Measurements from ENCODE around the gene CYP2D6.

Gene CYP2D6

DNA sequence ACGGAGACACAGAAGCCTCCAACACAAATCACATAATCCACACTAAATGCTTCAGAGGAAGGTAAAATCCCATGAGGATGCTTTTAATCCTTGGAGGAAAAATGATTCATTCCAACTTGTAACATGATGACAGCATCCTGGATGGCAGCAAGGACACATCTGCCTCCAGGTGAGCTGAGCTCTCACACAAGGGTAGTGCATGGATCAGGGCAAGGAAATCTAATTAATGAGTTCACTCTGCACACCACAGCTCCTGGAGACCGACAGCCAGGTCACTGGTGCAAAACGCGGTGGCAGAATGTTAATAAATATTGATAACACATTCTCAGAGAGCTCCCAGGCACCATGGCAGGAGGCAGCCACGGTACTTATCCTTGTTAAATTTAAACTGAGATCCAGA is 40.3 kb upstream of the CYP2D6 start:
- Histone ChIP-seq H3K9ac (ENCODE audit: low read depth, low read length) (no peak overlapping the region), H3K27me3 (ENCODE audit: control insufficient read depth, insufficient read depth, low read length) (no peaks in the 10 kb centered on the region), H3K4me3 (ENCODE audit: low read depth, low read length) (no peak overlapping the region), H3K36me3 (ENCODE audit: control insufficient read depth, insufficient read depth, low read length) (peaks cover 14% of the 10 kb centered on the region), H3K27ac (ENCODE audit: low read depth, low read length) (no peak overlapping the region), H3K9me3 (ENCODE audit: control insufficient read depth, insufficient read depth, low read length) (no peaks in the 10 kb centered on the region), H3K4me1 (ENCODE audit: control insufficient read depth, insufficient read depth, low read length) (no peaks in the 10 kb centered on the region)

DNA sequence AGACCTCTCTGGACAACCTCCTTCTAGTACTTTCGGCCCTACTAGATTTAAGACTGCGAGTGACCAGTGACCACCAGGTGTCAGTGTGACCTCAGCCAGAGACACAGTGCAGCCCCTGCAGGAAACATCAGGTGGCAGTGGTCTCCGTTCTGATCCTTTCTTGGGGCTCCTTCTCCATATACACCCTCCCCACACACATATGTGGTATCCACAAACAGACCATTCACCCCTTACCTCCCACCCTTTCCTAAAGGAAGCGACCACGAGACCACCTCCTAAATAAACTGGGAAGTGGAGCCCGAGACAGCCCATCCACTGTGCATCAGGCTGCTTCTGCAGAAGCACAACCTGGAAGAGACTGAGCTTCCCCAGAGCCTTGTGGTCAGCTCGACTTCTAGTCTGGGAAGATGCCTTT is 38.5 kb upstream of the CYP2D6 start:
- Histone ChIP-seq H3K9ac (ENCODE audit: low read depth, low read length) (no peak overlapping the region), H3K36me3 (ENCODE audit: control insufficient read depth, insufficient read depth, low read length) (peaks cover 25% of the 10 kb centered on the region), H3K27ac (ENCODE audit: low read depth, low read length) (no peak overlapping the region), H3K4me1 (ENCODE audit: control insufficient read depth, insufficient read depth, low read length) (no peaks in the 10 kb centered on the region), H3K9me3 (ENCODE audit: control insufficient read depth, insufficient read depth, low read length) (no peaks in the 10 kb centered on the region), H3K27me3 (ENCODE audit: control insufficient read depth, insufficient read depth, low read length) (no peaks in the 10 kb centered on the region), H3K4me3 (ENCODE audit: low read depth, low read length) (no peak overlapping the region)

DNA sequence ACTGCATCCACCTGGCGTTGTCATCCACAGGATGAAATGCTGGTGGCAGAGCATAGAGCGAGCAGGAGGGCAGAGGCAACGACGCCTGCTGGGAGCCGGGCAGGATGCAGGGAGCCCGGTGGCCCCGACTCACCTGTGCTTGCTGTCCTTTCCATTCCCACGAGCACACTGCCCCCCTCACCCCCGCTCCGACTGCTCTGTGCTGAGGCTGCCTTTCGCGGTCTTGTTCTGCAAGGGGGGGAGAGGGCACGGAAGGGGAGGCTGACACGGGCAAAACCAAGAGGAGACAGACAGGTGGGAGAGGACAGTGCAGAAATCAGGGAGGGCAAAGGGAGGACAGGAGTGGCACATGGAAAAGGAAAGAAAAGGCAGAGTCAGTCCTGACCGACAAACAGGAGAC is 37.9 kb upstream of the CYP2D6 start:
- no peaks in the 10 kb centered on the region for H3K27me3 ChIP-seq (ENCODE audit: control insufficient read depth, insufficient read depth, low read length)
- H3K36me3 ChIP-seq (ENCODE audit: control insufficient read depth, insufficient read depth, low read length), result peaks cover 25% of the 10 kb centered on the region
- no peaks in the 10 kb centered on the region for H3K9me3 ChIP-seq (ENCODE audit: control insufficient read depth, insufficient read depth, low read length)
- H3K4me3 ChIP-seq (ENCODE audit: low read depth, low read length), result no peak overlapping the region
- H3K4me1 ChIP-seq (ENCODE audit: control insufficient read depth, insufficient read depth, low read length), result no peaks in the 10 kb centered on the region
- H3K9ac ChIP-seq (ENCODE audit: low read depth, low read length), result no peak overlapping the region
- H3K27ac ChIP-seq (ENCODE audit: low read depth, low read length), result no peak overlapping the region

DNA sequence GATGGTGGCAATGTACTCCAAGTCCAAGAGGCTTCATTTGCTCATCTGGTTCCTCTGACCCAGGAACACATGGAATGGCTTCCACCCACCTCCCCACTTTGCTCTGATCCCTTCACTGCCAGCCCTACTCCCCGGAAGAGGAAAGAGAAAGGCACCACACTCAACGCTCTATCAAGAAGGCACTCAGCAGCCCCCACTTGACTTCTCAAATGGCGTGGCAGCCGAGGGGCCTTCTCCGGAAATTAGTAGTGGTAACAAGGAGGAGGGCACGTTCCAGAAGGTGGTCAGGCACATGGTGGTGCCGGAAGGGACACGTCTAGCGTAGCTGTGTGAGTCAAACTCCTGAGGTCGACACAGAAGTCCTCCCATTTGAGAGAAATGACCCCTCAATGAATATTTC is 36.5 kb upstream of the CYP2D6 start:
- Histone ChIP-seq H3K9ac (ENCODE audit: low read depth, low read length) (no peak overlapping the region), H3K9me3 (ENCODE audit: control insufficient read depth, insufficient read depth, low read length) (no peaks in the 10 kb centered on the region), H3K4me1 (ENCODE audit: control insufficient read depth, insufficient read depth, low read length) (no peaks in the 10 kb centered on the region), H3K27me3 (ENCODE audit: control insufficient read depth, insufficient read depth, low read length) (no peaks in the 10 kb centered on the region), H3K36me3 (ENCODE audit: control insufficient read depth, insufficient read depth, low read length) (peaks cover 30% of the 10 kb centered on the region), H3K27ac (ENCODE audit: low read depth, low read length) (no peak overlapping the region), H3K4me3 (ENCODE audit: low read depth, low read length) (no peak overlapping the region)

DNA sequence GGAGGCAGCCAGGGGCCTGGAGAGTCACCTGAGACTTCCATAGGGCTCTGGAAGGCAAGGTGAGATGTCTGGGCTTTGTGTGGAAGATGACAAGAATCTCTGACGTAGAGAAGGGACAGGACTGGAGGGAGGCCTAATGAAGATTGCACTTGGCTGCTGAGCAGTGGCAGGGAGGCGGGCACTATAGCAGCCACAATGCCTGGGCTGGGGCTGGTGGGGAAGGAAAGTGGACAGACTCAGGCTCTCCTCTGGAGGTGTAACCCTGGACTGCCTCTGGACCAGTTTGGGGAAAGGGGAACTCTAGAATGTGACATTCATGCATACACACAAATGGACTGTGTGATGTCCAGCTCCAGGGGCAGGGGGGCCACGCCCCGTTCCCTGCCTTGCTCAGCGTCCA is 34.3 kb upstream of the CYP2D6 start:
- no peak overlapping the region for H3K27ac ChIP-seq (ENCODE audit: low read depth, low read length)
- H3K4me3 ChIP-seq (ENCODE audit: low read depth, low read length), result no peak overlapping the region
- H3K9ac ChIP-seq (ENCODE audit: low read depth, low read length), result no peak overlapping the region
- H3K36me3 ChIP-seq (ENCODE audit: control insufficient read depth, insufficient read depth, low read length), result peaks cover 32% of the 10 kb centered on the region
- no peaks in the 10 kb centered on the region for H3K4me1 ChIP-seq (ENCODE audit: control insufficient read depth, insufficient read depth, low read length)
- no peaks in the 10 kb centered on the region for H3K9me3 ChIP-seq (ENCODE audit: control insufficient read depth, insufficient read depth, low read length)
- no peaks in the 10 kb centered on the region for H3K27me3 ChIP-seq (ENCODE audit: control insufficient read depth, insufficient read depth, low read length)

DNA sequence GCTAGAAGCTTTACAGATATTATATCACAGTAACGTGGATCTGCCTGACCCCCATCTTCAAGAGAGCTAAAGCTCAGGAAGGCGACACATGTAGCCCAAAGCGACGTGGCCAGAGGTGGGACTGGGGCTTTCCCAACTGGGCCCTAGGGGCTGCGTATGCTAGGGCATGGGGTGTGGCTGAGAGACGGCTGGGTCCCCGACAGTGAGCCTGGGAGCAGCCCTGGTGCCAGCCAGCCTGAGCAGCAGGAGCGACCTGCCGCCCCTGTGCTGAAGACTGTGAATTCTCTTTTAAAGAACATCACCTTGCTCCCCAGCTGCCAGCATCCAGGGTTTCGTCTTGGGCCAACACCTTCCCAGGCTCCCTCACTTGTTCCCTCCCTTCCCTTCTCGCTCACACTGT is 32.9 kb upstream of the CYP2D6 start:
- Histone ChIP-seq H3K9me3 (ENCODE audit: control insufficient read depth, insufficient read depth, low read length) (no peaks in the 10 kb centered on the region), H3K27me3 (ENCODE audit: control insufficient read depth, insufficient read depth, low read length) (no peaks in the 10 kb centered on the region), H3K4me3 (ENCODE audit: low read depth, low read length) (no peak overlapping the region), H3K27ac (ENCODE audit: low read depth, low read length) (no peak overlapping the region), H3K4me1 (ENCODE audit: control insufficient read depth, insufficient read depth, low read length) (no peaks in the 10 kb centered on the region), H3K9ac (ENCODE audit: low read depth, low read length) (no peak overlapping the region), H3K36me3 (ENCODE audit: control insufficient read depth, insufficient read depth, low read length) (peaks cover 30% of the 10 kb centered on the region)

DNA sequence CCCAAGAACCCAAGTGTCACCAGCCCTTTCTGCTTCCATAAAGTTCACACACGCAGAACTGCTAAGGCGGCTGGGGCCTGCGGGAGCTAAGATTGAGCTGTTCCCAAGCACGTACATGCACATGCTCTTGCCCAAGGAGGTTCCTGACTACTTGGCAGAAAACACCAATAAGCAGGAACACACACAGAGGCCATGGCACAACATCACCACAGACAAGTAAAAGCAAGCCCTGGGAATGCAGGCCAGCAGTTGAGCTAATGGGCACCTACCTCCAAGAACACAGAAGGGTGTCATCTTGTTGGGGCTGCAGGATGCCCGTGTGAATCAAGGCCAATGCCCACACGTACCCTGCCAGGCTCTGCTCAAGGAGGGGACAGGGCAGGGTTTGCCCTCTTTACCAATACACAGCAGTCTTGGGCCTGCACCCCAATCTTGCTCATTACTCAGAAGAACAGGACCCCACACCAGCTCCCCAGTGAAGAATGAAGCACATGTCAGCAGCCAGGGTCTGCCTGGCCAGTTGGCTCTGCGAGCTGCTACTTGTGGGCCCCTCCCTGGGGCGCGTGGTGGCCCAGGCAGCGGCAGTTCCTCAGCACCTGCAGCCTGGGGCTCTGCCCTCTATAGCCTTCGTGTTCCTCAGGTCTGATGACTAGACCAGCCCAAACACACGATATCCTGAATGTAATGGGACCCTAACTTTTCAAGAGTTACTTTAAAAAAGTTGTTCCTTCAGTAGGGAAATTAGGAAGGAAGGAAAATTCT is 32.3 kb upstream of the CYP2D6 start:
- H3K27ac ChIP-seq (ENCODE audit: low read depth, low read length), result no peak overlapping the region
- peaks cover 25% of the 10 kb centered on the region for H3K36me3 ChIP-seq (ENCODE audit: control insufficient read depth, insufficient read depth, low read length)
- H3K9me3 ChIP-seq (ENCODE audit: control insufficient read depth, insufficient read depth, low read length), result no peaks in the 10 kb centered on the region
- H3K9ac ChIP-seq (ENCODE audit: low read depth, low read length), result no peak overlapping the region
- H3K27me3 ChIP-seq (ENCODE audit: control insufficient read depth, insufficient read depth, low read length), result no peaks in the 10 kb centered on the region
- no peak overlapping the region for H3K4me3 ChIP-seq (ENCODE audit: low read depth, low read length)
- no peaks in the 10 kb centered on the region for H3K4me1 ChIP-seq (ENCODE audit: control insufficient read depth, insufficient read depth, low read length)

DNA sequence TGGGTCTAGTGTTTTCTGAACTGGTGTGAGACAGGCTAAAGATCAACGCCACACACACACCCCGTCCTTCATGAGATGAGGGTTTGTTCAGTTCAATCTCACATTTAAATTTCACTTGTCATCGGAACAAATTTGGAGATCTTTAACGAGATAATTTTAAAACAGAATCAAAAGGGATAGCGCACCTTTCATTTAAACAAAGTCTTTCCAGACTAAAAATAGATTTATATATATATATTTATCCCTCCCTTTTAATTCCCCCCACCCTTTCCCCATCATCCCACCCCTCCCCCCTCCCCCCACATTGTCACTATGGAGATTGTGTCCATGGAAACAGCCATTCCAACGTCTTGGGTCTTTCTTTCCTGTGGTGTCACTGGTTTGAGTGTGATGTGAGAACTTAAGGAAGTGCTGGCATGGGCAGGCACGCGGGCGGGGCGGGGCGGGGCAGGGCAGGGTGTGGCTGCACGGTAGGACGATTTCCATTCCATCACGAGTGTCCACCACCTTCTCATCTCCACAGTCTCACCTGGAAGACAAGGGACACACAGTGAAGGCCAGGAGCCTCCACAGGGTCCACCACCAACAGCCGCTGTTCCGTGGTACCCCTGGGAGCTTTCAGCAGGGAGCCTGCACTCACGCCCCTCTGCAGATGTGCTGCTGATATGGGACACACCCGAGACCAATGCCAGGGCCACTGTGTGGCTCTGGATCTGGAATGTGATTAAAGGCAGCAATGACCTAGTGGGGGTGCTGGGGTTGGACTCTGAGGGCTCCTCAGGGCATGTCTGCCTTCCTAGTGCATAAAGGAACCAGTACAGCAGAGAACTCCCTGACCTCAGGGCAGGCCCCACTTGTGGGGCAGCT is 30.5 kb upstream of the CYP2D6 start:
- H3K27me3 ChIP-seq (ENCODE audit: control insufficient read depth, insufficient read depth, low read length), result no peaks in the 10 kb centered on the region
- H3K4me3 ChIP-seq (ENCODE audit: low read depth, low read length), result no peak overlapping the region
- no peak overlapping the region for H3K9ac ChIP-seq (ENCODE audit: low read depth, low read length)
- H3K36me3 ChIP-seq (ENCODE audit: control insufficient read depth, insufficient read depth, low read length), result peaks cover 19% of the 10 kb centered on the region
- H3K27ac ChIP-seq (ENCODE audit: low read depth, low read length), result no peak overlapping the region
- H3K4me1 ChIP-seq (ENCODE audit: control insufficient read depth, insufficient read depth, low read length), result no peaks in the 10 kb centered on the region
- H3K9me3 ChIP-seq (ENCODE audit: control insufficient read depth, insufficient read depth, low read length), result no peaks in the 10 kb centered on the region

DNA sequence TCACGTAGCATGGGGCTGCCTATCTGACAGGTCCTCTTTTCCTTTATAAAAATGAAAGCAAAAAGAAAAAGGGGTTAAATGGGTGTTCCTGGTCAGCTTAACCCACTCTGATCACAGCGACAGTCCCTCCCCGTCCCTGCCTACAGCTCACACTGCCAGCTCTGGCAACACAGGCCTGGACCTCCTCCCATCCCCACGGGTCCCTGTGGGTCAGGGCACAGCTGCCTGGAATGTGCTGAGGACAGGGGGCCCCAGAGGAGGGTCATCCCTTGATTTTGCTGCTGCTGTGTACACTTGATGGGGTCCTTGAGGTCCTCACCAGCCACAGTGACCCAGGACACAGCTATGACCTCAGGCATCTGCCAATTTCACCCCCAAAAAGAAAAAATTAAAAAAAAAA is 29.6 kb upstream of the CYP2D6 start:
- H3K9me3 ChIP-seq (ENCODE audit: control insufficient read depth, insufficient read depth, low read length), result no peaks in the 10 kb centered on the region
- H3K4me3 ChIP-seq (ENCODE audit: low read depth, low read length), result no peak overlapping the region
- no peak overlapping the region for H3K9ac ChIP-seq (ENCODE audit: low read depth, low read length)
- H3K4me1 ChIP-seq (ENCODE audit: control insufficient read depth, insufficient read depth, low read length), result no peaks in the 10 kb centered on the region
- H3K27ac ChIP-seq (ENCODE audit: low read depth, low read length), result no peak overlapping the region
- H3K27me3 ChIP-seq (ENCODE audit: control insufficient read depth, insufficient read depth, low read length), result no peaks in the 10 kb centered on the region
- peaks cover 15% of the 10 kb centered on the region for H3K36me3 ChIP-seq (ENCODE audit: control insufficient read depth, insufficient read depth, low read length)

DNA sequence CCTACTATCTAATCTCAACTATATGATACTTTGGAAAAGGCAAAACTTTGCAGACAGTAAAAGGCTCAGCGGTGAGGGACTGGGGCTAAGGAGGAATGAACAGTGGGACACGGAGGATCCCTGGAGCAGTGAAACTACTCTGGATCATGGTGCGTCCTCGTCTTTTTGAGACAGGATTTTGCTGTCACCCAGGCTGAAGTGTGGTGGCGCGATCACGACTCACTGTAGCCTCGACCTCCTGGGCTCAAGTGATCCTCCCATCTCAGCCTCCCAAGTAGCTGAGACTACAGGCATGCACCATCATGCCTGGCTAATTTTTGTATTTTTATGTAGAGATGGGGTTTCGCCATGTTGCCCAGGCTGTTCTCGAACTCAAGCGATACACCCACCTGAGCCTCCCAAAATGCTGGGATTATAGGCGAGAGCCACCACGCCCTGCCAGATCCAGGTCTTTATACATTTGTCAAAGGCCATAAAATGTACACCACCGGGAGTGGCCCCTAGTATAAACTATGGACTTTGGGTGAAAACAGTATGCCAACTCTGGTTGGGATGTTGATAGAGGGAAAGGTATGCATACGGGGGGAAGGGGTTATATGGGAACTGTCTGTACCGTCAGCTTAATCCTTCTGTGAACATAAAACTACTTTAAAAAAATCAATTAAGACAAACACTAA is 28.0 kb upstream of the CYP2D6 start:
- Histone ChIP-seq H3K9ac (ENCODE audit: low read depth, low read length) (no peak overlapping the region), H3K36me3 (ENCODE audit: control insufficient read depth, insufficient read depth, low read length) (peaks cover 14% of the 10 kb centered on the region; the same call in 1 of the 2 replicates)

DNA sequence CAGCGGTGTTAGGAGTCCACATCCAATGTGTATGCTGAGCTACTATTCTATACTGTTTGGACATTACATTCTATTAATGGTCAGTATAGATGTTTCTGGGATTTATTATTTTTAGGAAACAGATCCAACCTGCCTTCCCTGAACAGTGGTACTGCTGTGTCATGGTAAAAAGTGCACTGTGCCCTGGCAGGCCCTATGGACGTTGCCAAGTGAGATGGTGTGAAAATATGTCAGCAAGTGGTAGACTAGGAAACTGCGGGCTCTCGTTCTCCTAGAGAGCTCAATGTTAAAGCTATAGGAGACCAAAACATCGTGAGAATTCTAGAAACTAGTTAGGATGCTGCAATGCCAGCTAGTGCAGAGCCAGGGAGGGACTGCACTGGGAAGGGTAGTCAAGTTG is 26.0 kb upstream of the CYP2D6 start:
- Histone ChIP-seq H3K4me1 (ENCODE audit: control insufficient read depth, insufficient read depth, low read length) (no peaks in the 10 kb centered on the region), H3K4me3 (ENCODE audit: low read depth, low read length) (no peak overlapping the region)

More for the DNA sequence above, 28.0 kb upstream of the CYP2D6 start:
- no peaks in the 10 kb centered on the region for H3K27me3 ChIP-seq (ENCODE audit: control insufficient read depth, insufficient read depth, low read length)
- H3K4me1 ChIP-seq (ENCODE audit: control insufficient read depth, insufficient read depth, low read length), result no peaks in the 10 kb centered on the region
- no peak overlapping the region for H3K4me3 ChIP-seq (ENCODE audit: low read depth, low read length)
- no peaks in the 10 kb centered on the region for H3K9me3 ChIP-seq (ENCODE audit: control insufficient read depth, insufficient read depth, low read length)
- H3K27ac ChIP-seq (ENCODE audit: low read depth, low read length), result no peak overlapping the region

More for the DNA sequence above, 26.0 kb upstream of the CYP2D6 start:
- H3K27me3 ChIP-seq (ENCODE audit: control insufficient read depth, insufficient read depth, low read length), result no peaks in the 10 kb centered on the region
- no peak overlapping the region for H3K27ac ChIP-seq (ENCODE audit: low read depth, low read length)
- H3K36me3 ChIP-seq (ENCODE audit: control insufficient read depth, insufficient read depth, low read length), result peaks cover 10% of the 10 kb centered on the region; the same call in 1 of the 2 replicates
- H3K9me3 ChIP-seq (ENCODE audit: control insufficient read depth, insufficient read depth, low read length), result no peaks in the 10 kb centered on the region
- no peak overlapping the region for H3K9ac ChIP-seq (ENCODE audit: low read depth, low read length)
